Naive thymus-derived CD4-positive, alpha-beta T cell (primary cell): ENCODE measurements around the gene BCAT1. TPM values are rescaled to one million over a fixed set of nuclear protein-coding genes. Genes with fewer than 3 reads are reported as not detected.

Source experiments
- ATAC-seq: fragments of 150-1000 bp; cut with Tn5 transposase; 2 replicates; pipeline ENCODE4 v1.10.0; 2021; ENCODE audit warnings: mild to moderate bottlenecking, moderate library complexity
- CTCF ChIA-PET: fragments of 350-600 bp; sonication (Branson Sonifier 250); formaldehyde crosslinking; loops from one replicate; lab custom pipeline; 2021; ENCODE audit warnings: antibody characterized with exemption; lab: Charles Lee
- POLR2A ChIA-PET: fragments of 350-600 bp; sonication (Branson Sonifier 250); formaldehyde crosslinking; loops from one replicate; lab custom pipeline; 2021; ENCODE audit warnings: antibody characterized with exemption, inconsistent platforms; lab: Charles Lee
- DNase-seq, 9 donors: peaks; one replicate each; pipeline versions ENCODE4 v3.0.0 to v3.0.0-alpha.2; 2020 to 2022; ENCODE audit warnings: mixed read lengths in 1 of 9
- H3K27ac ChIP-seq: one replicate; pipeline ENCODE4 v1.7.0; 2013; ENCODE audit warnings: mild to moderate bottlenecking, low read depth, low read length, moderate library complexity
- H3K27me3 ChIP-seq, 2 donors: one replicate each; pipeline ENCODE4 v1.7.0; 2013; ENCODE audit warnings: low read length in 2 of 2, mild to moderate bottlenecking in 2 of 2, moderate library complexity in 2 of 2; ENCODE audit not compliant: control insufficient read depth in 2 of 2, insufficient read depth in 2 of 2
- H3K36me3 ChIP-seq, 3 experiments: 1 replicate in 2 of 3; 2 replicates in 1 of 3; pipeline ENCODE4 v1.7.0; 2013; ENCODE audit warnings: low read length in 3 of 3, mild to moderate bottlenecking in 3 of 3, moderate library complexity in 1 of 3; ENCODE audit not compliant: insufficient read depth in 3 of 3, control insufficient read depth in 2 of 3
- H3K4me1 ChIP-seq, 2 donors: one replicate each; pipeline ENCODE4 v1.7.0; 2013; ENCODE audit warnings: low read length in 2 of 2, mild to moderate bottlenecking in 2 of 2, moderate library complexity in 1 of 2; ENCODE audit not compliant: control insufficient read depth in 2 of 2, insufficient read depth in 2 of 2
- H3K4me3 ChIP-seq: 2 replicates; pipeline ENCODE4 v1.7.0; 2013; ENCODE audit warnings: mild to moderate bottlenecking, low read length
- H3K9me3 ChIP-seq, 3 experiments: 1 replicate in 2 of 3; 2 replicates in 1 of 3; pipeline ENCODE4 v1.7.0; 2013; ENCODE audit warnings: low read length in 3 of 3; ENCODE audit not compliant: control insufficient read depth in 2 of 3
- H3K27ac Mint-ChIP-seq, 9 donors: one replicate each; pipeline ENCODE4 v1.8.0; 2020 to 2022; ENCODE audit warnings: mixed read lengths in 9 of 9, mild to moderate bottlenecking in 8 of 9, moderate library complexity in 5 of 9, inconsistent platforms in 2 of 9
- H3K27me3 Mint-ChIP-seq, 5 donors: one replicate each; pipeline ENCODE4 v1.8.0; 2021 to 2022; ENCODE audit warnings: mixed read lengths in 5 of 5, mild to moderate bottlenecking in 1 of 5
- H3K36me3 Mint-ChIP-seq, 5 donors: one replicate each; pipeline ENCODE4 v1.8.0; 2020 to 2022; ENCODE audit warnings: mixed read lengths in 5 of 5, mild to moderate bottlenecking in 3 of 5, inconsistent platforms in 1 of 5
- H3K4me1 Mint-ChIP-seq, 7 donors: one replicate each; pipeline ENCODE4 v1.8.0; 2020 to 2022; ENCODE audit warnings: mixed read lengths in 7 of 7, mild to moderate bottlenecking in 3 of 7, inconsistent platforms in 1 of 7
- H3K4me3 Mint-ChIP-seq, 10 donors: one replicate each; pipeline ENCODE4 v1.8.0; 2020 to 2022; ENCODE audit warnings: mild to moderate bottlenecking in 10 of 10, mixed read lengths in 10 of 10, moderate library complexity in 6 of 10, inconsistent platforms in 2 of 10
- H3K9me3 Mint-ChIP-seq, 11 donors: one replicate each; pipeline ENCODE4 v1.8.0; 2020 to 2022; ENCODE audit warnings: mixed read lengths in 11 of 11, mild to moderate bottlenecking in 4 of 11, inconsistent platforms in 1 of 11, moderate library complexity in 1 of 11
- intact Hi-C, 2 donors: fragments of 100-400 bp; cut with micrococcal nuclease; formaldehyde crosslinking; loops; one replicate each; pipeline ENCODE4 v1.15.1; 2023
- polyA plus RNA-seq, 2 donors: library from polyadenylated mRNA; unstranded; fragments of 300-500 nt; fragmentation: Illumina TruSeq; gene quantifications; one replicate each; pipeline ENCODE4 v1.2.3, GENCODE V29; 2021
- total RNA-seq, 6 experiments: library from RNA in 5 of 6; stranded (reverse) in 5 of 6; gene quantifications; 1 replicate in 5 of 6; 2 replicates in 1 of 6; pipeline ENCODE4 v1.2.3 and lab custom pipeline; 2021 to 2026

Gene BCAT1
- 10 to 100 TPM in 1 of 5 experiments, 1 to 10 TPM in 3, under 1 TPM in 1; 0.70 to 29.3 (median 1.9) TPM for total RNA-seq
- polyA plus RNA-seq: under 1 TPM; 0.71 to 0.96 TPM
- total RNA-seq (lab: John Stamatoyannopoulos, UW): 0.40 reads per million

- H3K27me3 Mint-ChIP-seq: peaks cover 21 to 68% (median 62%) of the 10 kb centered on the region in 5 donors
Observed at GRCh38 chr12:24948757-24949722, at the start of gene BCAT1. Gene BCAT1 (minus strand): TSS chr12:24949101. CDS start chr12:24948932, 169 bp downstream.

GRCh38 chr12:24997970-24998582, 49.2 kb upstream of the BCAT1 start:
- Mint-ChIP-seq H3K27me3 (peaks cover 0 to 18% (median 0%) of the 10 kb centered on the region in 5 donors), H3K27ac (peak overlapping the region in 1 of 9 donors; percentile 24), H3K9me3 (no peaks in the 10 kb centered on the region), H3K36me3 (no peaks in the 10 kb centered on the region), H3K4me3 (no peak overlapping the region), H3K4me1 (peaks cover 0 to 16% (median 9%) of the 10 kb centered on the region in 7 donors)
- ChIA-PET CTCF (no interaction called here), POLR2A (interaction anchor here (0.6 to 1.2 kb wide), 3 partner anchors 54 to 1513 kb away, joined by 3 to 5 read pairs (median 3); no protein-coding TSS in a partner anchor)
- ATAC-seq (peak; percentile 54), DNase-seq (no peak)
- Histone ChIP-seq H3K27me3 (no peaks in the 10 kb centered on the region), H3K36me3 (no peaks in the 10 kb centered on the region), H3K27ac (no peak overlapping the region), H3K4me1 (peaks cover 0 to 11% of the 10 kb centered on the region in 2 donors), H3K4me3 (no peak overlapping the region), H3K9me3 (no peaks in the 10 kb centered on the region)
- intact Hi-C loops: loop anchor here in 1 of 2 donors (1.0 kb wide), 1 partner anchor 54 kb away; a partner anchor contains a TSS

More at GRCh38 chr12:24948757-24949722, at the start of gene BCAT1:
- no peak within 1 kb of the TSS for H3K27ac ChIP-seq
- peaks cover 0 to 4% (median 0%) of the 10 kb centered on the region in 11 donors for H3K9me3 Mint-ChIP-seq
- intact Hi-C loops: loop anchor here in 1 of 2 donors (1.0 kb wide), 1 partner anchor 110 kb away; no protein-coding TSS in a partner anchor
- peaks cover 0 to 5% (median 0%) of the 10 kb centered on the region in 5 donors for H3K36me3 Mint-ChIP-seq
- peak within 1 kb of the TSS; percentile 51 for H3K4me3 ChIP-seq
- peaks cover 8 to 14% of the 10 kb centered on the region in 2 donors for H3K4me1 ChIP-seq
- peak within 1 kb of the TSS in 5 of 9 donors; percentile 36 to 86 (median 62) for H3K27ac Mint-ChIP-seq
- no peaks in the 10 kb centered on the region for H3K9me3 ChIP-seq
- ChIA-PET CTCF (no interaction called here), POLR2A (no interaction called here)
- H3K4me1 Mint-ChIP-seq: peaks cover 13 to 57% (median 27%) of the 10 kb centered on the region in 7 donors
- peak within 1 kb of the TSS; percentile 82 to 94 (median 88) for H3K4me3 Mint-ChIP-seq
- peaks cover 0 to 8% of the 10 kb centered on the region in 2 donors for H3K27me3 ChIP-seq
- ATAC-seq: peak; percentile 72
- DNase-seq: peak in 4 of 9 donors; percentile 7 to 62 (median 18)
- no peaks in the 10 kb centered on the region for H3K36me3 ChIP-seq

- no peak overlapping the region for H3K27ac Mint-ChIP-seq
- H3K27ac ChIP-seq: no peak overlapping the region
- CTCF ChIA-PET: interaction anchor here (3.6 kb wide), 1 partner anchor 133 kb away, joined by 18 read pairs; no protein-coding TSS in a partner anchor
Observed at GRCh38 chr12:24997496-24997895, 48.6 kb upstream of the BCAT1 start.

GRCh38 chr12:24996820-24997219, 47.9 kb upstream of the BCAT1 start:
- intact Hi-C loops: no loop called here
- Histone ChIP-seq H3K36me3 (no peaks in the 10 kb centered on the region), H3K4me3 (no peak overlapping the region), H3K4me1 (peaks cover 0 to 11% of the 10 kb centered on the region in 2 donors), H3K9me3 (no peaks in the 10 kb centered on the region), H3K27ac (no peak overlapping the region), H3K27me3 (no peaks in the 10 kb centered on the region)
- CTCF ChIA-PET: interaction anchor here (3.6 kb wide), 1 partner anchor 133 kb away, joined by 18 read pairs; no protein-coding TSS in a partner anchor
- DNase-seq (no peak), ATAC-seq (no peak)
- no peaks in the 10 kb centered on the region for H3K36me3 Mint-ChIP-seq
- H3K27me3 Mint-ChIP-seq: peaks cover 0 to 9% (median 0%) of the 10 kb centered on the region in 5 donors
- POLR2A ChIA-PET: no interaction called here
- H3K9me3 Mint-ChIP-seq: no peaks in the 10 kb centered on the region
- H3K4me1 Mint-ChIP-seq: peaks cover 0 to 16% (median 9%) of the 10 kb centered on the region in 7 donors
- no peak overlapping the region for H3K4me3 Mint-ChIP-seq
- H3K27ac Mint-ChIP-seq: no peak overlapping the region

More at GRCh38 chr12:24997496-24997895, 48.6 kb upstream of the BCAT1 start:
- Histone ChIP-seq H3K27me3 (no peaks in the 10 kb centered on the region), H3K36me3 (no peaks in the 10 kb centered on the region), H3K4me3 (no peak overlapping the region), H3K4me1 (peaks cover 0 to 11% of the 10 kb centered on the region in 2 donors), H3K9me3 (no peaks in the 10 kb centered on the region)
- intact Hi-C loops: no loop called here
- Mint-ChIP-seq H3K36me3 (no peaks in the 10 kb centered on the region), H3K9me3 (no peaks in the 10 kb centered on the region), H3K4me1 (peaks cover 0 to 16% (median 9%) of the 10 kb centered on the region in 7 donors), H3K4me3 (no peak overlapping the region), H3K27me3 (peaks cover 0 to 14% (median 0%) of the 10 kb centered on the region in 5 donors)
- ATAC-seq (no peak), DNase-seq (no peak)
- POLR2A ChIA-PET: interaction anchor here (0.6 to 1.2 kb wide), 3 partner anchors 54 to 1513 kb away, joined by 3 to 5 read pairs (median 3); no protein-coding TSS in a partner anchor

GRCh38 chr12:24996102-24996797, 47.3 kb upstream of the BCAT1 start:
- peaks cover 0 to 16% (median 9%) of the 10 kb centered on the region in 7 donors for H3K4me1 Mint-ChIP-seq
- intact Hi-C loops: no loop called here
- CTCF ChIA-PET: interaction anchor here (3.6 kb wide), 1 partner anchor 134 kb away, joined by 18 read pairs; no protein-coding TSS in a partner anchor

More at GRCh38 chr12:24996102-24996797, 47.3 kb upstream of the BCAT1 start:
- Histone ChIP-seq H3K4me1 (peaks cover 0 to 11% of the 10 kb centered on the region in 2 donors), H3K27me3 (no peaks in the 10 kb centered on the region), H3K4me3 (no peak overlapping the region), H3K27ac (no peak overlapping the region), H3K36me3 (no peaks in the 10 kb centered on the region), H3K9me3 (no peaks in the 10 kb centered on the region)
- Mint-ChIP-seq H3K36me3 (no peaks in the 10 kb centered on the region), H3K9me3 (no peaks in the 10 kb centered on the region), H3K4me3 (no peak overlapping the region), H3K27ac (no peak overlapping the region), H3K27me3 (peaks cover 0 to 9% (median 0%) of the 10 kb centered on the region in 5 donors)
- ATAC-seq: no peak
- DNase-seq: no peak
- POLR2A ChIA-PET: interaction anchor here (0.7 kb wide), 1 partner anchor 391 kb away, joined by 3 read pairs; no protein-coding TSS in a partner anchor
